NCI-H345 treated with DMSO at 0.1 percent for 48 hours (cell line): ENCODE data around the gene SLC2A3.
"Not testable (repeated sequence)": the region's sequence is repeated elsewhere in the genome, so short reads cannot be mapped to it uniquely, and the experiment has no call there.

ENCODE experiments used
- DNase-seq: peaks from one replicate; lab custom pipeline; 2025; ENCODE audit not compliant: unreplicated experiment; lab: John Stamatoyannopoulos, UW

SLC2A3 gene

DNA sequence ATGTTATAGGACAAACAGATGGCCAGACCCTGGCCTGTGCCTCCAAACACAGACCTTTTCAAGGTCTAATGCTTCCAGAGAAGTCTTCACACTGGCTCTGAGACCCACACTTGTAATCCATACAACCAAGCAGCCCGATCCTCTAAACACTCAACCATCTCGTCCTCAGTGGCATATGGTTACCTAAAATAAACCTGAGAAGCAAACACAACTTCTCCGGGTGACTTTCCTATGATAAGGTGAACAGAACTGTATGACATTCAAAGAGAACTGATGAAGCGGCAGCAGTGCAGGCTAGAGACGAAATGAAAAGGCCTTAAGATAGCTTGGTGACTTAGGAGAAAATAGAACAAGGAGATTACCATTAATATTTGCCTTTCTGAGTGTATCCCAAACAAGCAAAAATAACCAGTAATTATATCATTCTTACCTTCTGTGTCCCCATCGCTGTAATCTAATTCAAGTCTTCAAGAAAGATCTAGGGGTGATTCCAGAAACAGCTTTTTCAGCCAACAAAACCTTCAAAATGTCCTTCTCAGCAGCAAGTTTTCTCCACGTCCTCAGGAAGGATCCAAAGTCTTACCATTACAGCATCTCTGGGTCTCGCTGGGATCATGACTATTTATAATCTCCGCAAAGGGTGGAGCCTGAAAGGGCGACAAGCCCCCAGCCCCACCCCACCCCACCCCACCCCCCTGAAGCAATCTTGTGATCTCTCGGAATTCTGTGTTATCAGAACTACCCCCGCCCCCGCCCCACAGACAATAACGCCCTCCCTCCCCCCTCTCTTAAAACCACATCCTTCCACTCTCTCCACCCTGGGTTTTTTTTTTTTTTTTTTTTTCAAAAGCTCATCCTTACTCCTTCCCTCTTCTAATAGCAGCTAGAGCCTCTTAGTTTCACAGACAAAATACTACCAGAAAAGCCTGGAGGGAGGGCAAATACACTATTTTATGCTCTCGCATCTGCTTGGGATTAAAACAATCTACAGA lies at the start of gene SLC2A3:
SLC2A3 (minus strand) TSS at position 598 of the 992 bp plus-strand sequence; CDS start at position 445, 153 bp downstream.
- no peak for DNase-seq

DNA sequence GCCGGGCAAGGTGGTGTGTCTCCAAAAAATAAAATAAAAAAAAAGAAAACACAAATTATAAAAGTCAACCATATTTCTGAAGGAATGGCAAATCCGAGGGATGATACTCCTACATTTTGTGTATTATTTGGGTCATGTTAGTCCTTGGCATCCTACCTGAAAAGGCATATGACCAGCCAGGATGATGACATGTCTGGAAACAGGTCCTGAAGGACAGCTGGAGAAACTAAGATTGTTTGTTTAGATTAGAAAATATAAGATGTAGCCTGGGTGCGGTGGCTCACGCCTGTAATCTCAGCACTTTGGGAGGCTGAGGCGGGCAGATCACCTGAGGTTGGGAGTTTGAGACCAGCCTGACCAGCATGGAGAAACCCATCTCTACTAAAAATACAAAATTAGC lies 48.9 kb upstream of the SLC2A3 start:
- no peak for DNase-seq

DNA sequence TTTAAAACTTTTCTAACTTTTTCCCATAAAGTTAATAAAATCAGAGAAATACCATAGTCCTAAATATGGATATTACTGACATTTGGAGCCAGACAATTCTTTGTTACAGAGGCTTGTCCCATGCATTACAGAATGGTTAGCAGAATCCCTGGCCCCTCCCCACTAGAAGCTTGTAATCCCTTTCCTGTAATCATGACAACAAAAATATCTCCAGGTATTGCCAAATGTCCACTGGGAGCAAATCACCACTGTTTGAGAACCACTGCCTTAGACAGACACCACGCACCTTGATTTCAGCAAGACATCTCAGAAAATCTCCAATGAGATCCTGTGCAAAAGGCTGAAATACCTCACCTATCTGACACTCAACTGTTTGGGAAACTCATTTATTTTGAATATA lies 47.5 kb upstream of the SLC2A3 start:
- DNase-seq: not testable (repeated sequence)

DNA sequence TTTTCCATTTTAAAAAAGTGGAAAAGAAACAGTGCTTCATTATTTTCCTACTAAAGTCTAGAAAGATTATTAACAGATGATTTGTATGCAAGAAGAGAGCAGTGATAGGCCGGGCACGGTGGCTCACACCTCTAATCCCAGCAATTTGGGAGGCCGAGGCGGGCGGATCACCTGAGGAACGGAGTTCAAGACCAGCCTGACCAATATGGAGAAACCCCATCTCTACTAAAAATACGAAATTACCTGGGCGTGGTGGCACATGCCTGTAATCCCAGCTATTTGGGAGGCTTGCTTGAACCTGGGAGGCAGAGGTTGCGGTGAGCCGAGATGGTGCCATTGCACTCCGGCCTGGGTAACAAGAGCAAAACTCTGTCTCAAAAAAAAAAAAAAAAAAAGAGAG lies 47.0 kb upstream of the SLC2A3 start:
- DNase-seq: not testable (repeated sequence)

DNA sequence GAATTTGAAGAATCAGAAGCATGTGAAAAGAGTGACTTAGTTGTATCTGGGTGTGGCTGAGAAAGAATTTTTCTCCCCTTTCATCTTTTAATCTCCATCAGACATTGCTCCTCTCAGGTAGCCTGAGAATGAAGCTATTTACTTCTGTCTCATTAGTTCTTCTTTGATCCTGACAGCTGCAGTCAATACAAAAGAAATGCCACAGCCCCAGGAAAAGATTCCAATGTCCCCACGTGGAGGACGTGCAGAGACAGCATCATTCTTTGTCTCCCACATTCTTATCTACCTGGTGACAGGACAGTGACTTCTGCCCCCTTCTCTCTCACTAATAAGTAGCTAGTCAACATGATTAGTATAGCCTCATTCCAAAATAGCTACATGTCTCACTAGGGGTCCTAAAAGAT lies 46.3 kb upstream of the SLC2A3 start:
- not testable (repeated sequence) for DNase-seq

DNA sequence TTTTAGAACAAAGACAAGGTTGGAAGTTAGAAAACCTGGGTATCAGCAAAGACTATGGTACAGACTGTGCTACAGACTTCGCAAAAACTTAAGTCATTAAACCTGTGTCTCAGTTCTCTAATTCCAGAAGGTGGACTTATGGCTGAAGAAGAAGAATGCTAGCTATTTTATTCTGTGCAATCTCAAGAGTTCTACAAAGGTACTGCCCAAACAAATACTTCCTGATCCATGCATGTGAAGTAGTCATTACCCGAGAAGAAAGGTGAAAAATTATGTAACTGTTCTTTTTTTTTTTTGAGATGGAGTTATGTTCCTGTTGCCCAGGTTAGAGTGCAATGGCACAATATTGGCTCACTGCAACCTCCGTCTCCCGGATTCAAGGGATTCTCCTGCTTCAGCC lies 45.5 kb upstream of the SLC2A3 start:
- DNase-seq: no peak

DNA sequence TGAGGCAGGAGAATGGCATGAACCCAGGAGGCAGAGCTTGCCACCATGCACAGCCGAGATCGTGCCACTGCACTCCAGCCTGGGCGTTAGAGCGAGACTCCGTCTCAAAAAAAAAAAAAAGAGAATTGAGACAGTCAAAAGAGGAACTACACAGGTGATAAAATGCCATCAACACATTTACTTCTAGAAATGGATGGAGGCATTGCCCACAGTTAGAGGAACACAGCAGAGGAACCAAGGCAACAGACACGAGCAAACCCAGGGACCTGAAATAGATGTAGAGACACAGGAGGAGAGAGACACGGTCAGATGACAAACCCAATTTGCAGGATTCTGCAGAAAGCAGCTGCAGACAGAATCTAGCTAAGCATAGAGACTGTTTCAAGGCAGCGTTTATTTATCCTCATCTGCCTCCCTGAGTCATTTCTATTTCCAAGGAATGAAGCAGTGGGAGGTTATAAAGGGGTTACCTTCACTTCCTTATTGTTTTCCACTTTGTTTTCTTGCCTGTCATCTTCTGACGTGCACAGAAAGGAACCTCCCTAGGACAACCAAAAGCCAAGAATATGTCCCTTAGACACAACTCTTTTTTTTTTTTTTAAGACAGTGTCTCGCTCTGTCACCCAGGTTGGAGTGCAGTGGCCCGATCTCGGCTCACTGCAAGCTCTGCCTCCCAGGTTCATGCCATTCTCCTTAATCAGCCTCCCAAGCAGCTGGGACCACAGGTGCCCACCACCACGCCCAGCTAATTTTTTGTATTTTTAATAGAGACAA lies 41.6 kb upstream of the SLC2A3 start:
- DNase-seq: not testable (repeated sequence)

DNA sequence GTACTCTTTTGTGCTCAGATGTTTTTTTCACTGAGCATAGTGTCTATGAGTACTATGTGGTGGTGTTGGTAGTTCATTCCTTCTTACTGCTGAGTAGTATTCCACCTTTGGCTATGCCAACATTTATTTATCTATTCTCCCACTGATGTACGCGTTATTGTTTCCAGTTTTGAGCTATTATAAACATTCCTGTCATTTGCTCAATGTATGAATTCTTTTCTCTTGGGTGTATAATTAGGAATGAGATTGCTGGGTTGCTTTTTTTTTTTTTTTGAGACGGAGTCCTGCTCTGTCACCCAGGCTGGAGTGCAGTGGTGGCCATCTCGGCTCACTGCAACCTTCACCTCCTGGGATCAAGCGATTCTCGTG lies 37.5 kb upstream of the SLC2A3 start:
- DNase-seq: no peak

DNA sequence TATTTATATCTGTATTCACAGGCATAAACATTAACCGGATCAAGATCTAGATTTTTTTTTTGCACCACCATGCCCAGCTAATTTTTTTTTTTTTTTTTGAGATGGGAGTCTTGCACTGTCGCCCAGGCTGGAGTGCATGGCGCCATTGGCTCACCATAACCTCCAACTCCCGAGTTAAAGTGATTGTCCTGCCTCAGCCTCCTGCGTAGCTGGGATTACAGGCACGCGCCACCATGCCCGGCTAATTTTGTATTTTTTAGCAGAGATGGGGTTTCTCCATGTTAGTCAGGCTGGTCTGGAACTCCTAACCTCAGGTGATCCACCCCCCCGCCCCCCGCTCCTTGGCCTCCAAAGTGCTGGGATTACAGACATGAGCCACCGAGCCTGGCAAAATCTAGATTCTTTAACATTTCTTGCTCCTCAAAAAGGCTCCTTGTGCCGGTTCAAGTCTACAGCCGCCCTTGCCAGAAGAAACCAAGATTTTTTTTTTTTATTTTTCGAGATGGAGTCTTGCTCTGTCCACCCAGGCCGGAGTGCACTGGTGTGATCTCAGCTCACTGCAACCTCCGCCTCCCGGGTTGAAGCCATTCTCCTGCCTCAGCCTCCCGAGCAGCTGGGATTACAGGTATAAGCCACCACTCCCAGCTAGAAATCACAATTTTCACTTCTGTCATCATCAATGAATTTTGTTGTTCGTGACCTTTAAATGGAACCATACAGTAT lies 36.9 kb upstream of the SLC2A3 start:
- DNase-seq: no peak

DNA sequence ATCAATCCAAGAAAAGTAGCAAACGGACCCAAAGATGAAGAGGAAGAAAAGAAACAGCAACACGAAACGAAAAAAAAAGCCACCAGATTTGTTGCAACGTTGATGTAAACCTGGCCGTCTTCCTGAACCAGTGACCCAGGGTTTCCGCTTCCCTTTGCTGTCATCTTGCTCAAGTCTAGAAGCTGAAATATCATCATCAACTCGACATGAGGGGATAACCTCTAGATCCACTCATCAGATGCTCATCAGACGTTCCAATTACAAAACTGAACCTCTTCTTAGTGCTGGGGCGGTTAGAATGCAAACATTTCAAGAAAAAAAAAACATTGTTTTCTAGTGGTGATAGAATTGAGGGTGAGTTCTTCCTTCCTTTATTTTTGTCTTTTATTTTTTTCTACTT lies 36.3 kb upstream of the SLC2A3 start:
- DNase-seq: not testable (repeated sequence)

DNA sequence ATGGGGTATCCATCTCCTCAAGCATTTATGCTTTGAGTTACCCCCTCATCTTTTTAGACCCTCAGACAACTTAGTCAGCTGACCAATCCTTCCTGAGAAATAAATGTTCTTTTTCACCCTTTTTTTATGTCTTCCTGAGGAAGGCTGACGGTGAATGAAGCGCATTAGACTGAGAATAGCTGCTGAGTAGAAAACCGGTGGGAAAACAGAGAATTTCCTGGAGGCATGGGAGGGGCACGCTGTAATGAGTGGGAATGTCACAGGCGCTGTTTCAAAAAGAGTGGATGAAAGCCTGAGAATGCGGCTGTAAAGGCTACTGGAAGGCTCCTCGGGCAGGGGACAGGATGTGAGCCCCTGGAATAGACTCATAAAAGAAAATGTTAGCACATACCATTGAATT lies 35.8 kb upstream of the SLC2A3 start:
- DNase-seq: not testable (repeated sequence)

DNA sequence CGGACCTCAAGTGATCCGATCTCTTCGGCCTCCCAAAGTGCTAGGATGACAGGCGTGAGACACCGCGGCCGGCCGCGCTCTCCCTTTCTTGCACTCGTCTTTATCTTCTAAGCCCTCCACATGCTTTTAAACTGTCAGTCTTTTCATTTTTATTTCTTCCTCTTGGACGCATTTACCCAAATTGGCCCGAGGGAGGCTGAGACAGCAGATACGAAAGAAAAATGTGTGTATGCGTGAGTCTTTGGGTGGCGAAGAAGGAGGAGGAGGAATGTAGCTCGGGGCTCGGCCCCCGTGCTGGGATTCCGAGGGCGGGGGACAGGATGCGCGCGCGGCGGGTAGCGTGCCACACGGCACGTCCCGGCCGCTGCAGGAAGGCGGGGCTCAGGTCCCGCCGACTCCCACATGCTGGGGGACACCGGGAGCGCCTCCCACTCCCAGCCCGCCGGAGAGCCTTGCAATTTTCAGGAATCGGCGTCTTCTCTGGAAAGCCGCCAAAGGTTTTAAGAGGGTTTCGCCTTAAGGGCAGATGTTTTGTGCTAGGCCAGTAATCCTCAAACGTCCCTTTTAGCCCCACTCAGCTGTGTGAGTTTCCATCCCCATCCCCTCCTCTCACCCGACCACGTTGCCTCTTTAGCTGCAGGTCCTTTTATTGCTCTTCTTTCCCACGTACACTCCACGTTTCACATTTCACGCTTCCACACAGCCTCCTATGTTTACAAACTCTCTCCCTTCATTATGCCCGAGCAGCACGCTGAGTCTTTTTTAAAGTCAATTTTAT lies 34.7 kb upstream of the SLC2A3 start:
- peak; percentile 61 for DNase-seq

DNA sequence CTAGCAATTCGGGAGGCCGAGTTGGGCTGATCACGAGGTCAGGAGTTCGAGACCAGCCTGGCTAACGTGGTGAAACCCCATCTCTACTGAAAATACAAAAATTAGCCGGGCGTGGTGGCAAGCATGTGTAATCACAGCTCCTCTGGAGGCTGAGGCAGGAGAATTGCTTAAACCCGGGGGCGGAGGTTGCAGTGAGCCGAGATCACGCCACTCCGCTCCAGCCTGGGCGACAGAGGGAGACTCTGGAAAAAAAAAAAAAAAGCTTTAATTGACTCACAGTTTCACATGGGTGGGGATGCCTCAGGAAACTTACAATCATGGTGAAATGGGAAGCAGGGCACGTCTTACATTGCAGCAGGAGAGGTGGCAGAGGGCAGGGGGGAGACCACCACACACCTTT lies 30.6 kb upstream of the SLC2A3 start:
- DNase-seq: no peak

DNA sequence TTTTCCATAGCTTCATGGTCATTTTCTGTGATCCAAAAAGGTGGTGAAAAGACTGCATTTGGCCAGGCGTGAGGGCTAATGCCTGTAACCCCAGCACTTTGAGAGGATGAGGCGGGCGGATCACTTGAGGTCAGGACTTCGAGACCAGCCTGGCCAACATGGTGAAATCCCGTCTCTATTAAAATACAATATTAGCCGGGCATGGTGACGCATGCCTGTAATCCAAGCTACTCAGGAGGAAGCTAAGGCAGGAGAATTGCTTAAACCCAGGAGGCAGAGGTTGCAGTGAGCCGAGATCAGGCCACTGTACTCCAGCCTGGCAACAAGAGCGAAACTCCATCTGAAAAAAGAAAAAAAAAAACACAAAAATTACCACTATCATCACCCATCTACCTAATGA lies 28.7 kb upstream of the SLC2A3 start:
- not testable (repeated sequence) for DNase-seq

DNA sequence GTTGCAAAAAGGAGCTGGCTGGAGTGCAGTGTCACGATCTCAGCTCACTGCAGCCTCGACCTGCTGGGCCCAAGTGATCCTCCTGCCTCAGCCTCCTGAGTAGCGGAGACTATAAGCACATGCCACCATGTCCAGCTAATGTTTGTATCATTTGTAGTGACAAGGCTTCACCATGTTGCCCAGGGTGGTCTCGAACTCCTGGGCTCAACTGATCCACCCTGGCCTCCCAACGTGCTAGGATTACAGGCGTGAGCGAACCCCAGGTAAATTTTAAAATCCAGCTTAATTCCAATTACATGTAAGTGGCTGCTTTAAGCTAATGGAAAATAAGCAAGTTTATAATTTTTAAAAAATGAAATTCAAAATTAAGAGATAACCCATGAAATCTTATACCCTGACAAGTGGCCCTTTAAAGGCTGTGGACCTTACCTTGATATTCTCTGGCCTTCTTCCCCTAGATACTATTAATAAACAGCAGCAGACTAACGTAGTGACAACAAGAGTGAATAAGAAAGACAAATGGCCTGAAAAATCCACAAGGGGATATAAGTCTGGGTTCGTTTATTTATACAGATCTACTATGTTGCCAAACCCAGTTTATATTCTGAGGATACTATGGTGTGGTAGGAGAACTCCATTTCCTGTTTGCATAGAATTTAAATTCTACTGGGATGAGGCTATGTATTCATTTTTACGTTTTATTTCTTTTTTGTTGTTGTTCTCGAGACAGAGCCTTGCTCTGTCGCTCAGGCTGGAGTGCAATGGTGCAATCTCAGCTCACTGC lies 25.6 kb upstream of the SLC2A3 start:
- no peak for DNase-seq

DNA sequence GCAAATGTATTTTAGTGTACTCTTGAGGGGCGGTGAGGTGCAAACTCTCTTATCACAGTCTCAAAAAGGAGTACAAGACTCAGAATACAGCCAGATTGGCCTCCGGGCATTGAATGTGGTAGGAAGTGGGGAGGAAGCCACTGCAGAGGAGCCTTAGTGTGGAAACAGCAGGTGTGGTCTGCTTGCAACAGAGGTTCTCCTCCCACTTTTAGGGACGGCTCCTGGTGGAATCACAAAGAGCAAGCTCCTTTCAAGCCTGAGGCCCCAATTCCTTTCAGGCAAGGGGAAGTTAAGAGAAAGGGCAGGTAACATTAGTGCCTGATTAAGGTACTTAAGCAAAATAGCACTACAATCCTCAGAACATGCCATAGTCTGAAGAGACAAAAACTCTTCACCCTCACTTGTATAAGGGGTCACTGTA lies 23.7 kb upstream of the SLC2A3 start:
- DNase-seq: no peak

DNA sequence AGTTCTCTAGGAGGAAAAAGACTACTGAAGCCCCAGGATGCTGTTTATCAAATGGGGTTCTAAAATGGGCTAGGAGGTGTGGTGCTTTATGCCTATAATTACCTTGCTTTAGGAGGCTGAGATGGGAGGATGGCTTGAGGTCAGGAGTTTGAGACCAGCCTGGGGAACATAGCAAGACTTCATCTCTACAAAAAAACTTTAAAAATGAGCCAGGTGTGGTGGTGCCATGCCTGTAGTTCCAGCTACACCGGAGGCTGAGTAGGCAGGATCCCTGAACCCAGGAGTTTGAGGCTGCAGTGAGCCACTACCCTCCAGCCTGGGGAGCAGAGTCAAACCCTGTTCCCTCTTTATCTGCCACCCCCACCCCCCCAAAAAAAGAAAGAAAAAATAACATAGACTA lies 23.3 kb upstream of the SLC2A3 start:
- no peak for DNase-seq

DNA sequence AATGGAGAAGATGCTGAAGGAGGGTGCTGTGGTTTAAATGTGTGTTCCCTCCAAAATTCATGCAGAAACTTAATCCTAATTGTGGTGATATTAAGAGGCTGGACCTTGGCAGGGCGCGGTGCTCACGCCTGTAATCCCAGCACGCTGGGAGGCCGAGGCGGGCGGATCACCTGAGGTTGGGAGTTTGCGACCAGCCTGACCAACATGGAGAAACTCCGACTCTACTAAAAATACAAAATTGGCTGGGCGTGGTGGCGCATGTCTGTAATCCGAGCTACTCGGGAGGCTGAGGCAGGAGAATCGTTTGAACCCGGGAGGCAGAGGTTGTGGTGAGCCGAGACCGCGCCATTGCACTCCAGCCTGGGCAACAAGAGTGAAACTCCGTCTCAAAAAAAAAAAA lies 18.9 kb upstream of the SLC2A3 start:
- not testable (repeated sequence) for DNase-seq

DNA sequence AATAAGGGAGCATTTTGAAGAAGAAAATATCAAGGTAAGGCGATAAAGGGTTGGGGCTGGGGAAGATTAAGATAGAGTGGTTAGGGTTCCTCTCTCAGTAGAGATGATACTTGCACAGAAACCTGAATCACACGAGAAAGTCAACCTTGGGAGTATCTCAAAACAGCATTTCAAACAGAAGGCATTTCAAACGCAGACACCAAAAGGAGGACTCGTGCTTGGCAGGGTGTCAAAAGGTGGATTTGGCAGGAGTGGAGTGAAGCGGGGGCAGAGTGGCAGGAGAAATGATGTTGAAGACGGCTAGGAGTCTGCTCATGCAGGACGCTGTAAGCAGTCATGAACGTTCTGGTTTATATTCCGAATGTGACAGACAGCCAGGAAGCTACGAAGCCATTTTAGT lies 18.4 kb upstream of the SLC2A3 start:
- not testable (repeated sequence) for DNase-seq

DNA sequence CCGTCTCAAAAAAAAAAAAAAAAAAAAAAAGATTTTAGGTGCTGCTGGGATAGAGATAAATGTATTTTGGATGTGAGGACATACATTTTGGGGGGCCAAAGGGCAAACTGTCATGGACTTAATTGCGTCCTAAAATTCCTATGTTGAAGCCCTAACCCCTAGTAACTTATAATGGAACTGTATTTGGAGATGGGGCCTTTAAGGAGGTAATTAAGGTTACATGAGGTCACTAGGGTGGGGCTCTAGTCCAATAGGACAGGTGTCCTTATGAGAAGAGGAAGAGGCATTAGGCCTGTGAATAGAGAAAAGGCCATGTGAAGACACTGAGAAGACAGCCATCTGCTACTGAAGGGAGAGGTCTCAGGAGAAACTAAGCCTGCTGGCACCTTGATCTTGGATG lies 17.9 kb upstream of the SLC2A3 start:
- DNase-seq: not testable (repeated sequence)
